ENCODE results near the gene ZBTB7C.
A peak's percentile ranks its signal among the peaks of the same experiment; 100 is the strongest.

Gene ZBTB7C

DNA sequence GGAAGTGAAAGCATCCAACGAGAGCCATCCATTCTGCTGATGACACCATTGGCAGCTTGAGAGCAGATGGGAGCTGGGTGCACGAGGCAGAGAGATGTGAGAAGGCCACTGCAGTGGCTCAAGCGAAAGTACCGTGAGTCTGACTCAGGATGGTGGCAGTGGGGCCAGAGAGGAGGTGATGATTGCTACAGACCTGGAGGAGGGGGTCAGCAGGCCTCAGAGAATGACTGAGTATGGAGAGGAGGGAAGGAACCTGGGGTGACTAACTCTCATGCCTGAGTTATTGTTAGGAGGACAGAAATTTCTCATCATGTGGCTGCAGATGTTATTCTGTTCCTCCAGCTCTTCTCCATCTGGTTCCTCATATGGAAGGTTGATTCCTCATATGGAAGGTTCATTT is 8.8 kb upstream of the ZBTB7C start:
- peak; percentile 78 for DNase-seq

- DNase-seq = no peak
Measured at GRCh38 chr18:48413342-48413741, 4.2 kb upstream of the ZBTB7C start.

- peak; percentile 58 for DNase-seq
Measured at GRCh38 chr18:48412339-48412929, 3.3 kb upstream of the ZBTB7C start.

GRCh38 chr18:48410095-48410920 is 1.1 kb upstream of the ZBTB7C start:
- DNase-seq = peak; percentile 94

DNA sequence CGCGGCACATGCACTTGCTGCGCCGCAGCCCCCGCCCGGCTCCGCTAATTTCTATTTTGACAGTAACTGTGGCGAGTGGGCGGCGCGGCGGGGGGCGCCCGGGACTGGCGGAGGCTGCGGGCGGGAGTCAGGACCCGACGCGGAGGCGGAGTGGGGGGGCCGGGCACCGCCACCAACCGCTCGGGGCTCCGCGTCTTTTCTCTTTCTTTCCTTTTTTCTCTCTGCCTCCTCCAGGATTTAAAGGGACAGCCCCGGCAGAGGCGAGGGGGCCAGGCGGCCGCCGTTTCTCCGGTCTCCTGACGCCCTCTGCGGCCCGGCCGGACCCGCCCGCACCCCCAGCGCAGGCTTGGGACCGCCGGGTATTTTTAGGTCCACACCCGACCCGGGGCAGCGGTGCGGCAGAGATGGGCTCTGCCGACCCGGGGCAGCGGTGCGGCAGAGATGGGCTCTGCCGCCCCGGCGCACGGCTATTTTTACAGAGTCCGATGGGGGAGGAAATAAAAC is 460 bp upstream of the ZBTB7C start:
- no peak for DNase-seq

GRCh38 chr18:48408111-48408726 is 964 bp downstream of the ZBTB7C start:
- no peak for DNase-seq

- DNase-seq = no peak
Measured at GRCh38 chr18:48407358-48407757, 1.8 kb downstream of the ZBTB7C start.

- DNase-seq = no peak
Measured at GRCh38 chr18:48405978-48406377, 3.2 kb downstream of the ZBTB7C start.

GRCh38 chr18:48404716-48405507 is 4.3 kb downstream of the ZBTB7C start:
- no peak for DNase-seq

DNA sequence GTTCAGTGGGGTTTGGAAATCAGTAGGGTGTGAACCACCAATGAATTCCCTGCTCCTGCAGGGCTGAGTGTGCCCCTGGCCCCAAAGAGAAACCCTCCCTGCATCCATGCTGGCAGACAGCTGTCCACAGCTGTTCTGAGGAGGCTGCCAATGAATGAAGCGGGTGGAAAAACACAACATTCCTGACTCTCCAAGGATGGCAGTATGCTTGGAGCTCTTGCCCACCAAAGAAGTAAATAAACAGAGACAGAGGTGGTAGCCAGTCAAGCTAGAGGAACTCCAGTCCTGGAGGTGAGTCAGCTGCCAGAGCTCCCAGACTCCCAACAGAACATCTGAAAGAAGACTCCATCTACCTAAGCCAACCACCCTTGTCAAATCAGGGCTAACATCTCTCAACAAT is 6.2 kb downstream of the ZBTB7C start:
- no peak for DNase-seq

DNA sequence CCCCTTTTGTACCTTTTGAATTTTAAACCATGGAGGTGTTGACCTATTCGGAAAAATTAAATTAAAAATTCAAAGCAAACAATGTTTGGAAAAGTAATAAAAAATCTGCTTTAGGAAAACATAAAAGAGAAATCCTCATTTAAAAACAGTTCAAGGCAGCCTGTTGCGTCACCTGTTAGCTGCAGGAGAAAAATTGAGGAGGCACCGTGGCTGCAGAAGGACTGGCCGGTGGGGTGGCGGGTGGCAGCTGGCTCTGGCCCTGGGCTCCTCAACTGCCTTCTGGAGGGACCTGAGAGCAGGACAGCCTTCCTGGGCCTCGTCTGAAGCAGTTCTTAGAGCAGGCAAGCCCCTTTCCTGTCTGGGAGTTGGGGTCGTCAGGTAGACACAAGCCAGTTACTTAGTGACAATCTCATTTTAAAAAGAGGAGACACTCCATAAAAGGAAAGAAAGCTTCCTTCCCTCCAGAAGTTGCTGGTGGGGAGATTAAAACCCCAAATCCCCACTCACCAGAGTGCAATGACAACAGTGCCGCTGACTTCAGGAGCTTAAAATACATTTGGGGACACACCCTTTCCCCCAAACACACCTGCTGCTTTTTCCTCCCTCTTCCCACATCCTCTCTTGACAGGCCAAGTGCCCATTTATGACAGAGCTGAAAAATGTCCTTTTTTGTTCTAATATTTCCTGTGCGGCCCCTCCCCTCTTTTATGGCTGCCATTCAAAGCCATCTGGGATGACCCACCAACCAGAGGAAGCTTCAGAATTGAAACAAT is 9.7 kb downstream of the ZBTB7C start:
- no peak for DNase-seq

GRCh38 chr18:48398074-48398473 is 11.1 kb downstream of the ZBTB7C start:
- DNase-seq = no peak

GRCh38 chr18:48397021-48397420 is 12.2 kb downstream of the ZBTB7C start:
- DNase-seq = no peak

DNA sequence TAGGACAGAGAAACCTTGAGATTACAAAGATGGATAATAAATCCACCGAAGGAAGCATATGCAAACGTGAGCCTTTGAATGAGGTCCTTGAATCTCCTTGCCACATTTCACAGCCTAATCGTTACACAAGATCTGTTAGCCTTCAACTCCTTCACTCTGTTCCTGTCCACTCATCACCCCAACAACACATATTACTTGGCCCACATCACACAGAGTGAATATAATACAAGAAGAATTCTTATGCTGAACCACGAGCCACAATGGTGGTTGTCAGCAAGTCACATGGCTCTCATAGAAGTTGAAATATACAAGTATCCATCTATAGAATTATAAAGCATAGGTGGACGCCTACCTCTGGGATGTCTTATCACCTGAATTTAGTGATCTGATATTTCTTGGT is 12.6 kb downstream of the ZBTB7C start:
- DNase-seq = no peak

DNA sequence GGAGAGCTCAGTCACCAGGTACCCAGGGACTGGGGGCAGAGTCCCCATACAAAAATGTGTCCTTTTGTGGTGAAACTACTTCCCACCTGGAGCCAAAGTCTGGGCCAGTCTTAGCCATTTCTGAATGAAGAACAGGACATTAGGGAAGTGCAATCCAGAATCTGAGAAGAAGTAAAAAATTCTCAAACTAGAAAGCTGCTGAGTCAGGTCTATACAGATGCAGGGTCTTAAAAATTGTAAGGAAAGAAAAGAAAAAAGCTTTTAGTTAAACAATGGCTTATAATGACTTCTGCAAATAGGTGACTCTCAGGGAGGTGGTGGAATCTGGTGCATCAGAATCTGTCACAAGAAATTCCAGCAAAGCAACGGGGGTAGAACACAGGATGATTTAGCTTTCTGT is 13.5 kb downstream of the ZBTB7C start:
- DNase-seq = no peak

GRCh38 chr18:48394176-48394575 is 15.0 kb downstream of the ZBTB7C start:
- DNase-seq = no peak

- DNase-seq = no peak
Measured at GRCh38 chr18:48393776-48394175, 15.4 kb downstream of the ZBTB7C start.

- no peak for DNase-seq
Measured at GRCh38 chr18:48393170-48393569, 16.0 kb downstream of the ZBTB7C start.

DNA sequence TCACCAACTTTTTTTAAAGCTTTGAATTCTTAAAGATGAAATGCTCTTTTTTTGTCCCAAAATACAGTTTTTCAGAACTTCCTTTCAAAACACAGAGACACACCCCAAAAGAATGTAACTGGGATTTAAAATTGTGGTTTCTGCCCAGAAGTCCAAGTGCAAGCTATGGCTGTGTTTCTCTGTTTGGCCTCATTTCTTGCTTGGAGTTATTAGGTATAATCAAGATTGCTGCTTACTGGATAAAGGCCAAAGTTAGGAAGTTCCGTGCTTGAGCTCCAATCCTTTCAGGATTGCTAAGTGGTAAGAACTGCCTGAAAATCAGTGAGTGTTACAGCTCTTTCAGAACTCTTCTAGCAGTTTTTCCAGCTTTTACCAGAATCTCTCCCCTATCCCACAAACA is 16.9 kb downstream of the ZBTB7C start:
- no peak for DNase-seq

GRCh38 chr18:48391868-48392267 is 17.3 kb downstream of the ZBTB7C start:
- no peak for DNase-seq

DNA sequence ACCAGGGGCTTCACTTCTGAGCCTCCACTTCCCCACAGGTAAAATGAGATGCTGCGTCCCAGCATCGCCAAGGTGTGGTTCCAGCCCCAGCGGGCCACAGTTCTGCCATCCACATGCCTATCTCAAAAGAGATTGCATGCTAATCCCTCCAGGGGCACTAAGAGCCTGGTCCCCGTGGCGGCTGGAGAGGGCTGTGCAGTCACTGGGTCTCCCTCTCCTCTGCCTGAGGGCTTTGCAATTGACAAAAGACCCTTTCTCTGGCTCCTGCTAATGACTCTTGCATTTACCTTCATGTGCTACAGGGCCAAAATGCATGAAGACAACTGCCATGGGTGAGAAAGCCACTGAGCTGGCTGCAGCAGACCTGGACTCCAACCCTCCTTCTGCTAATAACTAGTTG is 18.5 kb downstream of the ZBTB7C start:
- no peak for DNase-seq

DNA sequence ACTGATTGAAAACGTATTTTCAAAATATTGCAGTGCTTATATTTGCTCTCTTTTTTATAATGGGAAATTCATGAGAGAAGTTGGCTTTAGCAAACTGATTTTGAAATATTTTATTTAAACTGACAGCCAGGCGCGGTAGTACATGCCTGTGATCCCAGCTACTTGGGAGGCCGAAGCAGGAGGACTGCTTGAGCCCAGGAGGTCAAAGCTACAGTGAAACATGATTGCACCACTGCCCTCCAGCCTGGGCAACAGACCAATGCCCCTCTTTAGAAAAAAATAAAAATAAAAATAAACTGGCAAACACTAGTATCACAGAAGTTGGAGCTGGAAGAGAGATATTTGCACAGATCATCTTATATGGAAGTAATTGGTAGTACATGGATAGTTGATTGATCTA is 20.7 kb downstream of the ZBTB7C start:
- no peak for DNase-seq
